GM21423 (cell line): ENCODE measurements around the gene SCT.

Experiments
- ATAC-seq: cut with Tn5 transposase; IDR thresholded peaks from one replicate; pipeline ENCODE4 v1.9.1; 2021; ENCODE audit warnings: mild to moderate bottlenecking, moderate library complexity; ENCODE audit not compliant: unreplicated experiment

Gene SCT

GRCh38 chr11:623349-623869 lies 3.6 kb downstream of the SCT start:
- no peak for ATAC-seq

DNA sequence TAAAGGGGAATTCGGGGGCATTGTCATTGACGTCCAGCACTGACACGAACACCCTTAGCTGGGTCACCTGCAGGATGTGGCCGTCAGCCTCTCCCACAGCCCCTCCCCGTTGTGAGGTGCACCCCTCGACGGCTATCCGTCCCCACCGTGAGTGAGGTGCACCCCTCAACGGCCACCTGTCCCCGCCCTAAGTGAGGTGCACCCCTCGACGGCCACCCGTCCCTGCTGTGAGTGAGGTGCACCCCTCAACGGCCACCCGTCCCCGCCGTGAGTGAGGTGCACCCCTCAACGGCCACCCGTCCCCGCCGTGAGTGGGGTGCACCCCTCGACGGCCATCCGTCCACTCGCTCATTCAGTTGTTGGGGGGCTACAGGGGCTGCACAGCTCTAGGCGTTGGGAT lies 5.1 kb downstream of the SCT start:
- ATAC-seq, result no peak

DNA sequence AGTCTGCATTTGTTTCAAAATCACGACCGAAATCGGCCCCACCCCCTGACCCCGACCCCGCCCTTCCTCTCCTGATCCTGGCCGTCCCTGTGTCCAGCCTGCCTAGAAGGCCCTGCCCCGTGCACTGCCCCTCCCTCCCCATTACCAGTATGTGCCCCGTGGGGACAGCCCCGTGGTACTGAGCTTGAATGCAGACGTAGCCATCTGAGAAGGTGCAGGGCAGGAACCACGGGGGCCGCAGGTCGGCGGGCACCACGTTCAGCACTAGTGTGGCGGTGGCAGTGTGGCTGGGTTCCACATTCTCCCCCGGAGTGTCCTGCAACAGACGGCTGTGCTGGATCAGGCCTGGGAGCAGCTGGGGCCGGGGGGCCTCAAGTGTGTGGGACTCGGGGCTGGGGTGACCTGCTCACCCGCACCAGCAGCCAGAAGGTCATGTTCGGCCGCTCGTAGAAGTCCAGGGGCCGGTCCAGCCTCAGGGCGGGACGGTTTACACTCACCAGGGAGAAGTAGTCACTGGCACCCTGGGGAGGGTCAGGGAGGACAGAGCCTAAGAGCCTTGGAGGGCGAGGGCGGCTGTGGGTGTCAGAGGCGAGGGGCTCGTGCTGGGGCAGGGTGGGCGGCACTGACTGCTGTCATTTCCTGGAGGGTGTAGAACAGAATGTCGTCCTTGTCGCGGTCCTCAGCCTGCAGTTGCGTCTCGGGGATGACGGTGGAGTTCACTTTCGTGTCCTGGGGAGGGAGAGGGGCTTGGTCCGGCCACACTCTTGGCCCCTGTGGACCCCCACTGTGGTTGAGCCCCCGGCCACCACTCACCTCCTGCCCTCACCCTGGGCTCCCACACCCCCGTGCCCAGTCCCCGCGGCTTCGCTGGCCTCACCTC lies 5.8 kb downstream of the SCT start:
- ATAC-seq, result no peak

DNA sequence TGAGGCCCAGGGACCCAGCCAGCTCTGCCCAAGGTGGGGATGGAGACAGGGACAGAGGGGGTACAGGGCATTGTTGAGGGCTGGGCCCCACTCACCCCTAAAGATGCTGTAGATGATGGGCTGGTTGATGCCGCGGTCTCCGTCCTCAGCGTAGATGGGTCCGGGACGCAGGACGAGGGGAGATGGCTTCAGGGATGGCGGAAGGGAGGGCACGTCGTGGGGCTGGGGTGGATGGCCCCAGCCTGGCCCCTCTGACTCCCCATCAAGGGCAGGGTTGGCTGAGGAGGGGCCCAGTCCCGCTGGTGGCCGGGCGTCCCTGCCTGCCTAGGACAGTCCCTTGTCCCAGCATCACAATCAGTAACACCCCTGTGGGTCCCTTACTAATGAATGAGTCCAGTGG lies 6.8 kb downstream of the SCT start:
- ATAC-seq, result no peak

- ATAC-seq, result no peak
These were observed 7.3 kb downstream of the SCT start for GRCh38 chr11:619628-620050.

GRCh38 chr11:618856-619627 lies 7.9 kb downstream of the SCT start:
- ATAC-seq, result no peak

DNA sequence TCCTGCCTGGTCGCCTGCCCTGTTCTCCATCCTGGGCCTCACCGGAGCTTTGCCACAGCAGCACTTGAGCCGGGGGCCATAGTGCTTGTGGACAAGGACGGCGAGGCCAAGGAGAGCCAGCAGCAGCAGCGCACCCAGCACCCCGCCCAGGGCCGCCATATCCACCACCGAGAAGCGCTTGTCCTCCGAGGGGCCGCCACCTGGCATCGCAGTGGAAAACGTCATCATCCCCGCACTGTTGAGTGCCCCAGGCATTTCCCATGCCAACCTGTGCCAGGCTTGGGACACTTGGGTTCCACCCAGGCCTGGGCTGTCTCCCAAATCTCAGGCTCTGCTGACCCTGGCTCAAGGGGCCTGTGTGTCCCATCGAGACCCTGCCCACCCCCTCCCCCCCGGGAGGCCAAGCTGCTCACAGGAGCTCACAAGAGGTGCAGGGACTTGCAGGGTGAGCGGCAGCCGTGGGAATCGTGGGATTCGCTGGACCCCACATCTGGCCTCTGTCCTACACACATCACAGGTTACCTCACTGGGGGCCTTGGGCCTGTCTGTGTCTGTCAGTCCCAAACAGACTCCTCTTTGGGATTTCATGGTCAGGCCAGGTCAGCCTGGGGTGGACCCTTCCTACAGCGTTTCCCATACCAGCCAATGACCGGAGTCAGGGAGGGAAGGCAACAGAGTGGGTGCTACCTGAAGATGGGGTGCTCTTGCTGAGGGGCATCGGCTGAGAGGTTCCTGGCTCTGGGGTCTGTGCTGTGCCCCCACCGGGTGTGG lies 8.9 kb downstream of the SCT start:
- no peak for ATAC-seq

DNA sequence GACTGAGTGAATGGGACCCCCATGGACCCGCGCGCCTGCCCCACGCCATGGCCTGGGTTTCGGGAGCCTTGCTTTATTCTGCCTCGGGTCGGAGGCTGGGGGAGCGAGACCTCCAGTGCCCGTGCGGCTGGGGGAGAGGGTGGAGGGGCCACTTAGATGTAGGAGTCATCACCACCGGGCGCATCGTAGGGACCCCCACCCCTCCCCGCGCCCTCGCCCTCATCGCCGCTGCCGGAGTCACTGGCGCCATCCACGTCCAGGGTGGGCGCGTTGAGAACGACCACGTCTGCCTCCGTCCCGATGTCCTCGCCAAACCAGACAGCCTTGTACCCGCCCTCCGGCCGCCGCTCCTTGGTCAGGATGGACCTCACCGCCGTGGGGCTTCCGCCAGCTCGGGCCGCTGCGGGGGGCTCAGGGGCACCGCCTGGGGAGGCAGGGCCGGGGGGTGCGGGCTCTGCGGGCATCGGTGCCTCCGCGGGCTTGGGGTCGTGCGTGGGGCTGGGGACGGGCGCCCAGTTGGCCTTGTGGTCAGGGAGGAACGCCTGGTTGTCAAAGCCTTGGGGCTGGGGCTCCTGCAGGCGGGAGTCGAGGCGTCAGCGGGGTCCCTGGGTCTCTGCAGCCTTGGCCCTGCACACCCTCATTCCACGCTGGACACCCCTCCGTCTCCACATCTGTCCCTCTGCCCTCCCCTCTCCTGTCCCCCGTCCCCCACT lies 9.6 kb downstream of the SCT start:
- no peak for ATAC-seq

GRCh38 chr11:616320-617198 lies 10.4 kb downstream of the SCT start:
- ATAC-seq, result no peak

GRCh38 chr11:615504-616319 lies 11.3 kb downstream of the SCT start, which contains the start of gene IRF7:
TSS of gene IRF7 (minus strand) at chr11:615950. CDS start at chr11:615364, 586 bp downstream.
- peak; percentile 73 for ATAC-seq

- peak; percentile 3 for ATAC-seq
These were observed 12.1 kb downstream of the SCT start for GRCh38 chr11:614623-615503.

DNA sequence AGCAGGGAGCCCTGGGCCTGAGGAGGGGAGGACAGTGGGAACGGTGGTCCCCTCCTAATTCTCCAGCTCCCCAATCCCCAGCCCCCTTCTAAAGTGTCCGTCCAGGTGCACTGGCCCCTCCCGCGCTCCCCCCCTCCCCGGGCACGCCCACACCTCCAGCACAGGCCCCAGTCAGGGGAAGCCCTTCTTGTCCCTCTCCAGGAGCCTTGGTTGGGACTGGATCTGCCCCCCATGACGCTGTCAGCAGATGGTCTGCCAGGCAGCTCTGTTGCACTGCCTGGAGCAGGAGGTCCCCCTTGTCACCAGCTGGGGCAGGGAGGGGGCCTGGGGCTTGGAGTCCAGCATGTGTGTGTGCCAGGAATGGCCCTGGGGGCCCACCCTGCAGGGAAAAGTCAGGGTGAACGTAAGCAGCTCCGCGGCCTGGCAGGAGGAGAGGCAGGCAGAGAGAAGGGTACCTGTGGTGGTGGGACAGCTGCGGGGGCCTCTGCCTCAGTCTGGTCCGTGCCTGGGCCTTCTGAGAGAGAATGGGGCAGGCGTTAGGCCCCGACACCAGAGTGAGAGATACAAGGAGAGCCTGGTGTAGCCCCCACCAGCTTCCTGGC lies 12.9 kb downstream of the SCT start:
- no peak for ATAC-seq

DNA sequence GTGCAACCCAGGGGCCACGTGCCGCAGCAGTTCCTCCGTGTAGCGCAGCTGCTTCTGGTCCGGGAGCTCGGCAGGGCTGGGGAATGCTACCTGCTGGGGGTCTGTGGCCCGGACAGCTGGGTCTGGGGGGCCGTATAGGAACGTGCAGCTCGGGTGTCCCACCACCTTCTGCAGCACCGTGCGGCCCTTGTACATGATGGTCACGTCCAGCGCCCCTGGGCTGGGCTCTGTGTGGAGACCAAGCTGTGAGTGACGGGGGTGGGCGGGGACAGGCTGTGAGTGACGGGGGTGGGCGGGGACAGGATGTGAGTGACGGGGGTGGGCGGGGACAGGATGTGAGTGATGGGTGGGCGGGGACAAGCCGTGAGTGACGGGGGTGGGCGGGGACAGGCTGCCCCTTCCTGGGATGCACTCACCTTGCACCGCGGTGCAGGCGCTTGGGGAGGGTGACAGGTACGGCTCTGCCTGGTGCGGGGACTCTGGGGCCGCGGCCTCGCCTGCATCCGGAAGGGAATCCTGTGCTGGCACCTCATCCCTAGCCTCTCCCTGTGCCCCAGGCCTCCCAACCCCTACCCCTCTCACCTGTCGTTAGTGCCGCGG lies 13.5 kb downstream of the SCT start:
- no peak for ATAC-seq

DNA sequence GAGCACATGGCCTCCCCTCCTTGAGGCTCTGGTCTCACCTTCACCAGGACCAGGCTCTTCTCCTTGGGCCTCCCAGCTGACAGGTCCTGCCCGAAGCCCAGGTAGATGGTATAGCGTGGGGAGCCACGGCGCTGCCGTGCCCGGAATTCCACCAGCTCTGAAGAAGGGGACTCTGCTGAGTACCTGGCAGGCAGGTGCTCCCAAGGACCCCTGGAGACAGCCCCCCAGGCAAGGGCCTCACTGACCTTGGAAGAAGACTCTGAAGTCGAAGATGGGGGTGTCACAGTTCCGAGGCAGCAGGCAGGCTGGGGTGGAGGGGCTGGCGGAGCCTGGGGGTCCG lies 14.1 kb downstream of the SCT start:
- ATAC-seq, result no peak

GRCh38 chr11:612201-612960 lies 14.6 kb downstream of the SCT start:
- ATAC-seq, result no peak
